Measurements from ENCODE around the gene FIS1.
"Not testable (repeated sequence)": the region's sequence is repeated elsewhere in the genome, so short reads cannot be mapped to it uniquely, and the experiment has no call there.

FIS1 gene

GRCh38 chr7:101264102-101264706, 19.3 kb upstream of the FIS1 start:
- not testable (repeated sequence) for FAIRE-seq; DNase-seq (ENCODE audit: insufficient read length, low spot score)

DNA sequence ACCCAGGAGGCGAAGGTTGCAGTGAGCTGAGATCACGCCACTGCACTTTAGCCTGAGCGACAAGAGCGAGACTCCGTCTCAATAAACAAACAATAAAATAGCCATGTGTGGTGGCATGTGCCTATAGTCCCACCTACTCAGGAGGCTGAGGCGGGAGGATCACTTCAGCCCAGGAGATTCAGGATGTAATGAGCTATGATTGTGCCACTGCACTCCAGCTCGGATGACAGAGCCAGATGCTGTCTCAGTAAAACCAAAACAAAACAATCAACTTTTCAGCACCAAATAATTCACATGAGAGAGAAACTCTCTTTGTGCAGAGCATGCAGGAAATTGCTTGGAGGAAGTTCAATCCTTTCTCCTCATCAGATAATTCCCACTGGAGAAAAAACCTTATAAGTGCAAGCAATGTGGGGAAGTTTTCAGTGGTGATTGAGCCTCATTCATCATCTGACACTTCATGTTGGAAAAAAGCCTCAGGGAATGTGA, 13.4 kb upstream of the FIS1 start:
- no peak for FAIRE-seq

GRCh38 chr7:101255796-101256195, 10.9 kb upstream of the FIS1 start:
- DNase-seq (ENCODE audit: insufficient read length, low spot score) (no peak), FAIRE-seq (no peak)

More for the DNA sequence above, 13.4 kb upstream of the FIS1 start:
- no peak for DNase-seq (ENCODE audit: insufficient read length, low spot score)

- not testable (repeated sequence) for FAIRE-seq; DNase-seq (ENCODE audit: insufficient read length, low spot score)
These were observed 8.3 kb upstream of the FIS1 start for GRCh38 chr7:101253199-101253598.

DNA sequence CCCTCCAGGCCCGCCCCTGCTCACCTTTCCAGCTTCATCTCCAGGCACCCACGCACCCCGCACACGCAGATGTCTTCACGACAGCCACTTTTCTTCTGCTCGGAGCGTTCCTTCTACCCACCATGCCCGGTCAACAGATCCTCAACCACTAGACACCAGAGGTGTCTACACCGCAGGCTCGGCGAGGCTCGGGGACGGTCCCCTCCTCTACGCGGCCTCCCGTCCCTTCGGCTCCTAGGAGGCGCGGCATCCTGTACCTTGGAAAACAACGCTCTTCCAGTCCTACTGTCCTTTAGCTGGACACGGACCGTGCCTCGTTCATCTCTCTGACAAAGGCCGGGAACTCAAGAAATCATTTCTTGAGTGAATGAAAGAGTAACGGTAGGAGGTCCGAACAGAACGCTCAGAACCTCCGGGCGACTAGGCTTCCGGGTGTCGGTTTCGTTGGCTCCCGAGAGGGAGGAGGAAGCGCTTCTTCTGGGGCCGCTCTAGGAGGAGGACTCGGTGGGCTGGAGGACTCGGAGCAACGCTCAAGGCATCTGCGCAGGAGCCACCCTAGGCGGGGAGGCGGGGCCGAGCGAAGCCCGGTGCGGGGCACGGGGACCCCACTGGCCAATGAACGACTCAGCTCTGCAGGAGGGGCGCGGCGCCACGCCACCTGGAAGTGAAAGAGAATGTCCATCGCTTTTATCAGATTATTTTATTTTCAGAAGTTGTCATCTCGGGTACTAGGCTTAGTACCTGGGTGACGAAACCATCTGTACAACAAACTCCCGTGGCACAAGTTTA, 7.2 kb upstream of the FIS1 start:
- no peak for FAIRE-seq
- peak; percentile 89 for DNase-seq (ENCODE audit: insufficient read length, low spot score)

GRCh38 chr7:101250324-101250723, 5.4 kb upstream of the FIS1 start:
- no peak for DNase-seq (ENCODE audit: insufficient read length, low spot score)
- no peak for FAIRE-seq

DNA sequence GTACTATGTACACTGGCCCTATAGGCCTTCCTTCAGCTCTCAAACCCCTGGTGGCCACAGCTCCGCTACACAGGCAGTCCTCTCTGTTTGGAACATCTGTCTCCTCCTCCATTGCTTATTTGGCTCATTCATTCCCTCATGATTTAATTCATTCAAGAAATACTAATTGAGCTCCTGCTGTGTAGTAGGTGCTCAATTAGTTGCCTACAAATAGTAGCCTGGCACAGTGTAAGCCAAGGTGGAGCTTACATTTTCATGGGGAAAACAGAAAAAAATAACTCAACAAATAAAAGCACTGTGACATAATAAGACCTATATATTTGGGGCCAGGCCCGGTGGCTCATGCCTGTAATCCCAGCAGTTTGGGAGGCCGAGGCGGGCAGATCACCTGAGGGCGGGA, 3.4 kb upstream of the FIS1 start:
- no peak for DNase-seq (ENCODE audit: insufficient read length, low spot score)
- FAIRE-seq: no peak

GRCh38 chr7:101245147-101245668, 327 bp upstream of the FIS1 start:
- FAIRE-seq (no peak), DNase-seq (ENCODE audit: insufficient read length, low spot score) (no peak)

DNA sequence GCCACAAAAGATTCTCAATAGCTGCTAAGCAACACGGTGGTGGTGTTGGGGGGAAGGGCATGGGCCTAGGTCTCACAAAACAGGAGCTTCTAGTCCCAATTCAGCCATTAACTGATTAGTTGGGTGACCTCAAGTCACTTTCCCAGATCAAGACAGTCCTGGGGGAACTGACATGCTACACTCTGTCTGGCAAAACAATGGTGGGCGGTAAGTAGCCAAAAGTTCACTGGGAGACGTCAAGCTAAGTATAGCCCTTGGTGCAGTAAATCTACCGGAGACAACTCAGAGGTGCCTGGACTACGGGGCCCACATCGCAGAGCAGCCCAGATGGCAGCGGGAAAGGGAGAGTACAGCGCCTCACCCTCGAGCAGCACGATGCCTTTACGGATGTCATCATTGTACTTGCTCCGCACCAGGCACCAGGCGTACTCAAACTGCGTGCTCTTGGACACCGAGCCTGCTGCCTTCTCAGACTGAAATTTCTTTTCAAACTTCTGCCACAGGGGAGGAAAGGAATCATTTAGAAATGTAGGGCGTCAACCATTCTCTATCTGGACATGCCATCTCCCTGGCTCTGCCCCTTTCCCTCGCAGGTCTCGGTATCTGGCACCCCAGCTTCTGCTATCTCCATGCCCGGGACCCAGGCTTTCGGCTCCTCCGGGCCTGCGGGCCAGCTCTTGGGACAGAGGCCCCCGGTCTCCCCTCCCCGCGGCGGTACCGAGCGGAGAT, 1.1 kb downstream of the FIS1 start:
- DNase-seq (ENCODE audit: insufficient read length, low spot score) (no peak), FAIRE-seq (no peak)

DNA sequence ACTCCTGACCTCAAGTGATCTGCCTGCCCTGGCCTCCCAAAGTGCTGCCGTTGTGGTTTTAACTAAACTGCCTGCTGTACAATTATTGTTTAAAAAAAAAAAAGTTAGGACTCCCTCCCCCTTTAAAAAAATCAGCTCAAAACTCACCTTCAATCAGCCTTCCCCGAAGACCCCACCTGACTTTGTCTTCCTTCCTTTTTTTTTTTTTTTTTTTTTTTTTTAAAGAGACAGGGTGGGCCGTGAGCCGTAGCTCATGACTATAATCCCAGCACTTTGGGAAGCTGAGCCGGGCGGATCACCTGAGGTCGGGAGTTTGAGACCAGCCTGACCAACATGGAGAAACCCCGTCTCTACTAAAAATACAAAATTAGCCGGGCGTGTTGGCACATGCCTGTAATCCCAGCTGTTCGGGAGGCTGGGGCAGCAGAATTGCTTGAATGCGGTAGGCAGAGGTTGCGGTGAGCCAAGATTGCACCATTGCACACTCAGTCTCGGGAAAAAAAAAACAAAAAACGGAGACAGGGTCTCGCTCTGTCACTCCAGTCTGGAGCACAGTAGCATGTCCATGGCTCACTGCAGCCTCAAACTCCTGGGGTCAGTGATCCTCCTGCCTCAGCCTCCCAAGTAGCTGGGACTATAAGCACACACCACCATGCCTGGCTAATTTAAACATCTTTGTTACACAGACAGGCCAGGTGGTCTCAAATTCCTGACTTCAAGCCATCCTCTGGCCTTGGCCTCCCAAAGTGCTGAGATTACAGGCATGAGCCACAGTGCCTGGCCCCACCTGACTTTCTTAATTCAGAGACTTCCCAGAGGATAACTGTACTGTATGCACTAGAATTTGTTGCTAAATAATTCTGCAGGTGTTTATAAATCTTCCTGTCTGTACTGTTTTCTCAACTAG, 3.2 kb downstream of the FIS1 start:
- DNase-seq (ENCODE audit: insufficient read length, low spot score): no peak
- no peak for FAIRE-seq

DNA sequence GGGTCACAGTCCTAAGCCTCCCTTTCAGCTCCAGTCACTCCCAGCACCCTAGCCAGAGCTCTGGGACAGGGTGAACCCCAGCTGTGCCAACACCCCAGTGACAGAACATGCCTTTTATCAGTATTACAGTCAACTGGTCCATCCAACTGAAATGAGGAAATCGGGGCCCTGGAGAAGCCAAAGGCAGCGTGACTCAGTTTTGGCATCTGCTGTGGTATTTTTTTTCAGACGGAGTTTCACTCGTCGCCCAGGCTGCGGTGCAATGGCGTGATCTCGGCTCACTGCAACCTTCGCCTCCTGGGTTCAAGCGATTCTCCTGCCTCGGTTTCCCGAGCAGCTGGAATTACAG, 3.9 kb downstream of the FIS1 start:
- DNase-seq (ENCODE audit: insufficient read length, low spot score): no peak
- FAIRE-seq: no peak

DNA sequence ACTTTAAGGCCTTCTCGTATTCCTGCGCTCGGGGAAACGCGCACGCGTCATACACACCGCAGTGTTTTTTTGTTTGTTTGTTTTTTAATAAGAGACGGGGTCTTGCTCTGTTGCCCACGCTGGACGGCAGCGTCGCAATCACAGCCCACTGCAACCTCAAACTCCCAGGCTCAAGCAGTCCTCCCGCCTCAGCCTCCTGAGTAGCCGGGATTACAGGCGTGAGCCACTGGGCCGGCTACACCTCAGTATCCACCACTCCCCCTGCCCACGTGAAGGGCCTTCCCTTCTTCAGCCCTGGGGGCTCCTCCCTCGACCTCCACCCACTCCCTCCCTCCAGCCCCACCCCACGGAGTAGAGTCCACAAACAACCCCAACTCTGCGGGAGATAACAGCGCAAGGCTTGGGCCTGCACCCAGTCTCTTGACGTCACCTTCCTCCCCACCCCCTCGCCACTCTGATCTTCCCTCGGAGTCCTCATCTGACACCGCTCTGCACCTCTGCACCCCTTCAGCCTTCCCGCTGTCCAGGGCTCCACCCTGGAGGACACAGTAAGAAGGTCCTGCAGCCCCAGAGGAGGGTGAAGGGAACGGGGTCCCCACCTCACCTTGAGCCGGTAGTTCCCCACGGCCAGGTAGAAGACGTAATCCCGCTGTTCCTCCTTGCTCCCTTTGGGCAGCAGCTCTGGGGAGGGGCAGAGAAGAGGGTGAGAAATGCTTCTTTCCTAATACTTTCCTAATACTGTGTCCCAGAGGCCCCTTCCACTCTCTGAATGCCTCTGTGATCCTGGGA, 4.5 kb downstream of the FIS1 start:
- FAIRE-seq (no peak), DNase-seq (ENCODE audit: insufficient read length, low spot score) (no peak)

DNA sequence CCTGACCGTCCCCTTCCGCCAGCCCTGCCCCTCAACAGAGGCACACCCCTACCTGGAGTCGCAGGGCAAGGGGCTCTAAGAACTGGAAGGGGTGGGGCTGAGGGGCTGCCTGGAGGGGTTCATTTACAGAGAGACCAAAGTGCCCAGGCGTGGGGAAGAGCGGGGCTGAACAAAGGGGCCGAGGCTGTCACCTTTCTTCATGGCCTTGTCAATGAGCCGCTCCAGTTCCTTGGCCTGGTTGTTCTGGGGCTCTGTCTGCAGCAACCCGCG, 5.0 kb downstream of the FIS1 start:
- DNase-seq (ENCODE audit: insufficient read length, low spot score) (no peak), FAIRE-seq (no peak)

GRCh38 chr7:101239191-101239950, 5.5 kb downstream of the FIS1 start:
- DNase-seq (ENCODE audit: insufficient read length, low spot score) (no peak), FAIRE-seq (no peak)

- FAIRE-seq (no peak), DNase-seq (ENCODE audit: insufficient read length, low spot score) (no peak)
These were observed 6.4 kb downstream of the FIS1 start for GRCh38 chr7:101238226-101239182.

- no peak for FAIRE-seq
These were observed 7.4 kb downstream of the FIS1 start, which contains the start of gene CLDN15 for GRCh38 chr7:101237206-101238067. Gene CLDN15, minus strand, starts transcription at chr7:101237802. Its CDS starts 221 bp downstream, at chr7:101237581.

DNA sequence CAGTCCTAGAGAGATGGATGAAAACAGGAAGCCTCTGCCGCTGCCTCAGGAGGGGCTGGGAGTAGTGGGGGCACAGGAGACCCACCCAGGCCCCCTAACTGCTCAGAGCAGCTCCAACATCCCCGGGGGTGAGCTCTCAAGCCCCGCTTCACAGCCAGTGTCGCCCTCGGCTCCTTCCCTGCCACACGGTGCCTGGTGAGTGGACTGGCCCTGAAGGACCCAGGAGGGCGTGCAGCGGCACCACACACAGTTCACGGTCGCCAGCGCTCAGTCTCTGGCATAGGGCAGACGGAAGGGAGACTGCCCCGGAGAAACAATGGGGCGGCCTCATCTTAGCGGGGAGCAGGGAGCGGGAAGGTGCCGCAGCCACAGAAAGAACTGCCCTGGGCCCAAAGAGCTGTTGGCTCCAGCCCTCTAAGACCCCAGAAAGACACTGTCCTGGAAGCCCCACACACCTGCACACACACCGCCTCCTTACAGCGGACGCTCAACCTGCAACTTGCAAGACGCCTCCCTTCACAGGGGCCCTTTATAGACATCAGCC, 8.5 kb downstream of the FIS1 start:
- DNase-seq (ENCODE audit: insufficient read length, low spot score): no peak
- FAIRE-seq: no peak

More at GRCh38 chr7:101237206-101238067, 7.4 kb downstream of the FIS1 start, which contains the start of gene CLDN15:
- DNase-seq (ENCODE audit: insufficient read length, low spot score): no peak

Data from HTR-8/SVneo (cell line).